ENCODE data around the gene SDHAF2. TPM values are rescaled to one million over a fixed set of nuclear protein-coding genes. Genes with fewer than 3 reads are reported as not detected.

Gene SDHAF2
- total RNA-seq, 1 experiment from 2014 or later, result 18.2 TPM

- no peak for DNase-seq
- Histone ChIP-seq H3K4me3 (no peak overlapping the region), H3K27me3 (no peaks in the 10 kb centered on the region), H3K9me3 (no peaks in the 10 kb centered on the region), H3K36me3 (no peaks in the 10 kb centered on the region)
Measured at GRCh38 chr11:61484541-61484940, 54.6 kb downstream of the SDHAF2 start.

GRCh38 chr11:61485080-61485479 lies 55.2 kb downstream of the SDHAF2 start:
- Histone ChIP-seq H3K9me3 (no peaks in the 10 kb centered on the region), H3K36me3 (no peaks in the 10 kb centered on the region)
- no peak for DNase-seq

GRCh38 chr11:61486011-61486620 lies 56.2 kb downstream of the SDHAF2 start:
- Histone ChIP-seq H3K36me3 (no peaks in the 10 kb centered on the region), H3K27me3 (no peaks in the 10 kb centered on the region), H3K9me3 (no peaks in the 10 kb centered on the region), H3K4me3 (no peak overlapping the region)
- DNase-seq, result no peak

More at GRCh38 chr11:61485080-61485479, 55.2 kb downstream of the SDHAF2 start:
- Histone ChIP-seq H3K27me3 (no peaks in the 10 kb centered on the region), H3K4me3 (no peak overlapping the region)

- Histone ChIP-seq H3K9me3 (no peaks in the 10 kb centered on the region), H3K4me3 (no peak overlapping the region), H3K27me3 (no peaks in the 10 kb centered on the region), H3K36me3 (no peaks in the 10 kb centered on the region)
- DNase-seq, result no peak
Measured at GRCh38 chr11:61486779-61487178, 56.9 kb downstream of the SDHAF2 start.

GRCh38 chr11:61487342-61488025 lies 57.6 kb downstream of the SDHAF2 start:
- no peaks in the 10 kb centered on the region for H3K36me3 ChIP-seq
- no peaks in the 10 kb centered on the region for H3K9me3 ChIP-seq
- no peak for DNase-seq
- no peaks in the 10 kb centered on the region for H3K27me3 ChIP-seq
- no peak overlapping the region for H3K4me3 ChIP-seq

- Histone ChIP-seq H3K36me3 (no peaks in the 10 kb centered on the region), H3K9me3 (no peaks in the 10 kb centered on the region), H3K4me3 (no peak overlapping the region), H3K27me3 (no peaks in the 10 kb centered on the region)
- DNase-seq, result no peak
Measured at GRCh38 chr11:61488651-61489291, 58.8 kb downstream of the SDHAF2 start.

GRCh38 chr11:61489833-61490721 lies 60.2 kb downstream of the SDHAF2 start:
- Histone ChIP-seq H3K27me3 (no peaks in the 10 kb centered on the region), H3K4me3 (no peak overlapping the region), H3K36me3 (no peaks in the 10 kb centered on the region), H3K9me3 (no peaks in the 10 kb centered on the region)
- DNase-seq, result peak; percentile 90

- Histone ChIP-seq H3K27me3 (no peaks in the 10 kb centered on the region), H3K4me3 (no peak overlapping the region), H3K36me3 (no peaks in the 10 kb centered on the region), H3K9me3 (no peaks in the 10 kb centered on the region)
- DNase-seq, result no peak
Measured at GRCh38 chr11:61491736-61492395, 61.9 kb downstream of the SDHAF2 start.

GRCh38 chr11:61494381-61494961 lies 64.5 kb downstream of the SDHAF2 start:
- no peaks in the 10 kb centered on the region for H3K36me3 ChIP-seq
- H3K9me3 ChIP-seq, result no peaks in the 10 kb centered on the region
- no peak overlapping the region for H3K4me3 ChIP-seq
- no peaks in the 10 kb centered on the region for H3K27me3 ChIP-seq
- no peak for DNase-seq

- H3K4me3 ChIP-seq, result no peak overlapping the region
- no peak for DNase-seq
- no peaks in the 10 kb centered on the region for H3K9me3 ChIP-seq
- H3K36me3 ChIP-seq, result no peaks in the 10 kb centered on the region
- H3K27me3 ChIP-seq, result no peaks in the 10 kb centered on the region
Measured at GRCh38 chr11:61495801-61496601, 66.1 kb downstream of the SDHAF2 start.

Other genes starting within 250 kb of the SDHAF2 start
- gene PGA3, start 226.6 kb upstream of the SDHAF2 start, total RNA-seq (2014; rRNA removed; shearing (Covaris generic); ENCODE audit: low replicate concordance), result not detected in 2 replicates
- gene PGA4, start 207.8 kb upstream of the SDHAF2 start, total RNA-seq (2014; rRNA removed; shearing (Covaris generic); ENCODE audit: low replicate concordance), result not detected in 2 replicates
- gene PGA5, start 188.9 kb upstream of the SDHAF2 start, total RNA-seq (2014; rRNA removed; shearing (Covaris generic); ENCODE audit: low replicate concordance), result not detected in 2 replicates
- not detected in 2 replicates for gene VWCE, start 134.8 kb upstream of the SDHAF2 start, total RNA-seq (2014; rRNA removed; shearing (Covaris generic); ENCODE audit: low replicate concordance)
- gene DDB1, start 97.0 kb upstream of the SDHAF2 start, total RNA-seq (2014; rRNA removed; shearing (Covaris generic); ENCODE audit: low replicate concordance), result 170 and 250 TPM in 2 replicates
- gene TKFC, start 96.9 kb upstream of the SDHAF2 start, total RNA-seq (2014; rRNA removed; shearing (Covaris generic); ENCODE audit: low replicate concordance), result 12.9 and 36.0 TPM in 2 replicates
- 50.5 and 60.2 TPM in 2 replicates for gene CYB561A3, start 68.2 kb upstream of the SDHAF2 start, total RNA-seq (2014; rRNA removed; shearing (Covaris generic); ENCODE audit: low replicate concordance)
- 15.0 and 70.0 TPM in 2 replicates for gene TMEM138, start 67.8 kb upstream of the SDHAF2 start, total RNA-seq (2014; rRNA removed; shearing (Covaris generic); ENCODE audit: low replicate concordance)
- gene TMEM216, start 37.5 kb upstream of the SDHAF2 start, total RNA-seq (2014; rRNA removed; shearing (Covaris generic); ENCODE audit: low replicate concordance), result 7.5 and 12.3 TPM in 2 replicates
- gene CPSF7, start 149 bp upstream of the SDHAF2 start, total RNA-seq (2014; rRNA removed; shearing (Covaris generic); ENCODE audit: low replicate concordance), result 26.0 and 40.3 TPM in 2 replicates
- 1.0 and 1.3 TPM in 2 replicates for gene LRRC10B, start 78.6 kb downstream of the SDHAF2 start, total RNA-seq (2014; rRNA removed; shearing (Covaris generic); ENCODE audit: low replicate concordance)
- 3.7 and 9.9 TPM in 2 replicates for gene SYT7, start 151.0 kb downstream of the SDHAF2 start, total RNA-seq (2014; rRNA removed; shearing (Covaris generic); ENCODE audit: low replicate concordance)

All from MG63 (cell line).